ENCODE data around the gene LHFPL3. TPM values are rescaled to one million over a fixed set of nuclear protein-coding genes. Genes with fewer than 3 reads are reported as not detected.

Gene LHFPL3
- total and polyA plus RNA-seq, 2 donors (not counting 1 experiment from before 2014, with no cell fraction given) = not detected

GRCh38 chr7:104388222-104388621 is 59.8 kb downstream of the LHFPL3 start:
- ATAC-seq (ENCODE audit: low read depth) = no peak
- Histone ChIP-seq H3K27me3 (replicated peaks in 1 of 4; ENCODE audit: control extremely low read depth in 1 of 4, control insufficient read depth in 3 of 4, insufficient read depth in 4 of 4, low read length in 3 of 4) (no peaks in the 10 kb centered on the region), H3K27ac (ENCODE audit: low read length in 2 of 2) (no peak overlapping the region), H3K9ac (ENCODE audit: low read length) (no peak overlapping the region), H3K4me2 (replicated peaks; ENCODE audit: low read depth, low read length, poor library complexity, severe bottlenecking) (no peak overlapping the region), H2AFZ (ENCODE audit: insufficient read depth, low read depth, low read length, poor library complexity, severe bottlenecking) (no peak overlapping the region), H3K36me3 (replicated peaks in 1 of 2; ENCODE audit: control extremely low read depth in 1 of 2, control insufficient read depth in 1 of 2, extremely low read depth in 1 of 2, insufficient read depth in 2 of 2, low read length in 1 of 2) (no peaks in the 10 kb centered on the region), H4K20me1 (ENCODE audit: control insufficient read depth, insufficient read depth, low read length, poor library complexity, severe bottlenecking) (no peaks in the 10 kb centered on the region), H3K9me3 (ENCODE audit: control extremely low read depth in 1 of 3, control insufficient read depth in 2 of 3, insufficient read depth in 1 of 3, low read length in 2 of 3) (peaks cover 0 to 12% (median 0%) of the 10 kb centered on the region in 3 donors), H3K79me2 (ENCODE audit: control insufficient read depth, insufficient read depth, low read length) (no peaks in the 10 kb centered on the region), H3K4me1 (ENCODE audit: control insufficient read depth in 2 of 2, insufficient read depth in 2 of 2, low read length in 2 of 2) (no peaks in the 10 kb centered on the region), H3K4me3 (ENCODE audit: control extremely low read depth in 1 of 5, extremely low read depth in 1 of 5, insufficient read depth in 1 of 5, low read depth in 2 of 5, low read length in 4 of 5) (no peak overlapping the region)
- Mint-ChIP-seq H3K4me3 (no peak overlapping the region), H3K27ac (no peak overlapping the region), H3K4me1 (no peaks in the 10 kb centered on the region), H3K27me3 (no peaks in the 10 kb centered on the region), H3K9me3 (ENCODE audit: insufficient read depth) (peaks cover 3% of the 10 kb centered on the region)
- CTCF ChIA-PET = no interaction called here
- POLR2A ChIA-PET = no interaction called here
- intact Hi-C loops (cut with micrococcal nuclease) = no loop called here
- no peak for TF ChIP-seq EZH2 (IDR thresholded peaks at IDR 0.05; ENCODE audit: borderline replicate concordance, insufficient read depth, low read depth, low read length, poor library complexity, severe bottlenecking)
- no peak for TF ChIP-seq CTCF (IDR thresholded peaks at IDR 0.05)
- no peak for DNase-seq
- WGBS (ENCODE audit: insufficient coverage) = no CpG with 5 or more reads among the region's 3 CpGs

- Mint-ChIP-seq H3K27ac (no peak overlapping the region), H3K4me3 (no peak overlapping the region), H3K4me1 (no peaks in the 10 kb centered on the region), H3K9me3 (ENCODE audit: insufficient read depth) (no peaks in the 10 kb centered on the region), H3K27me3 (peaks cover 14% of the 10 kb centered on the region)
- POLR2A ChIA-PET = no interaction called here
- H3K9me3 ChIP-seq (ENCODE audit: control extremely low read depth in 1 of 3, control insufficient read depth in 2 of 3, insufficient read depth in 1 of 3, low read length in 2 of 3) = no peaks in the 10 kb centered on the region
- H3K9ac ChIP-seq (ENCODE audit: low read length) = no peak overlapping the region
- intact Hi-C loops (cut with micrococcal nuclease) = no loop called here
- TF ChIP-seq EZH2 (IDR thresholded peaks at IDR 0.05; ENCODE audit: borderline replicate concordance, insufficient read depth, low read depth, low read length, poor library complexity, severe bottlenecking) (no peak), CTCF (IDR thresholded peaks at IDR 0.05) (no peak)
- no peak overlapping the region for H3K4me2 ChIP-seq (replicated peaks; ENCODE audit: low read depth, low read length, poor library complexity, severe bottlenecking)
- H3K79me2 ChIP-seq (ENCODE audit: control insufficient read depth, insufficient read depth, low read length) = no peaks in the 10 kb centered on the region
- no peaks in the 10 kb centered on the region for H4K20me1 ChIP-seq (ENCODE audit: control insufficient read depth, insufficient read depth, low read length, poor library complexity, severe bottlenecking)
- H3K27ac ChIP-seq (ENCODE audit: low read length in 2 of 2) = no peak overlapping the region
- H3K4me1 ChIP-seq (ENCODE audit: control insufficient read depth in 2 of 2, insufficient read depth in 2 of 2, low read length in 2 of 2) = no peaks in the 10 kb centered on the region
- H3K27me3 ChIP-seq (replicated peaks in 1 of 4; ENCODE audit: control extremely low read depth in 1 of 4, control insufficient read depth in 3 of 4, insufficient read depth in 4 of 4, low read length in 3 of 4) = no peaks in the 10 kb centered on the region
- no peak overlapping the region for H3K4me3 ChIP-seq (ENCODE audit: control extremely low read depth in 1 of 5, extremely low read depth in 1 of 5, insufficient read depth in 1 of 5, low read depth in 2 of 5, low read length in 4 of 5)
- H3K36me3 ChIP-seq (replicated peaks in 1 of 2; ENCODE audit: control extremely low read depth in 1 of 2, control insufficient read depth in 1 of 2, extremely low read depth in 1 of 2, insufficient read depth in 2 of 2, low read length in 1 of 2) = no peaks in the 10 kb centered on the region
- CTCF ChIA-PET = no interaction called here
- H2AFZ ChIP-seq (ENCODE audit: insufficient read depth, low read depth, low read length, poor library complexity, severe bottlenecking) = no peak overlapping the region
- ATAC-seq (ENCODE audit: low read depth) = no peak
- no peak for DNase-seq
These were observed 66.8 kb downstream of the LHFPL3 start for GRCh38 chr7:104395162-104395561.

Data from B cell (primary cell).